K562 (cell line): ENCODE results near the gene CLPSL2. TPM values are rescaled to one million over a fixed set of nuclear protein-coding genes. Genes with fewer than 3 reads are reported as not detected.
A peak's percentile ranks its signal among the peaks of the same experiment; 100 is the strongest.

Source experiments
- CTCF ChIP-seq, 3 experiments: IDR thresholded peaks in 2 of 3; conservative IDR thresholded peaks in 1 of 3; 2 replicates each; pipeline ENCODE4 v1.5.1; 2011 to 2012; ENCODE audit warnings: low read length in 3 of 3, mild to moderate bottlenecking in 3 of 3, control low read depth in 2 of 3, improper control_type of control experiment in 1 of 3, inconsistent platforms in 1 of 3, low read depth in 1 of 3, mixed read lengths in 1 of 3, moderate library complexity in 1 of 3; ENCODE audit not compliant: insufficient read depth in 2 of 3
- E2F1 ChIP-seq: sonication (generic); formaldehyde crosslinking; IDR thresholded peaks from 2 replicates; pipeline ENCODE4 v1.8.1; 2023; ENCODE audit warnings: mild to moderate bottlenecking, missing genetic modification reagents, moderate library complexity
- HDAC8 ChIP-seq: fragments of 450-650 bp; IDR thresholded peaks from 2 replicates; pipeline ENCODE4 v1.6.1; 2016; ENCODE audit warnings: mild to moderate bottlenecking, missing genetic modification characterization, moderate library complexity, missing compliant biosample characterization
- HMG20A ChIP-seq: fragments of 450-650 bp; formaldehyde crosslinking; conservative IDR thresholded peaks from 2 replicates; pipeline ENCODE4 v1.4.0; 2020; ENCODE audit warnings: mild to moderate bottlenecking, mixed read lengths
- KLF10 ChIP-seq: fragments of 250-450 bp; sonication (Bioruptor Pico); IDR thresholded peaks from 2 replicates; pipeline ENCODE4 v1.6.1; 2021; ENCODE audit warnings: matching md5 sums
- MAFK ChIP-seq: IDR thresholded peaks from 2 replicates; pipeline ENCODE4 v1.6.1; 2011; ENCODE audit warnings: low read length, improper control_type of control experiment
- MAX ChIP-seq: sonication (generic); formaldehyde crosslinking; IDR thresholded peaks from 2 replicates; pipeline ENCODE4 v1.9.0; 2022; ENCODE audit warnings: mild to moderate bottlenecking, missing genetic modification reagents
- MCM3 ChIP-seq: fragments of 450-650 bp; IDR thresholded peaks from 2 replicates; pipeline ENCODE4 v1.6.1; 2016
- MYC ChIP-seq, 2 experiments: fragments of 250-450 bp in 1 of 2; sonication (Bioruptor Pico) in 1 of 2; IDR thresholded peaks; 2 replicates each; pipeline versions ENCODE4 v1.5.1 to v1.6.1; 2012 to 2021; ENCODE audit warnings: low read depth in 2 of 2, borderline replicate concordance in 1 of 2, improper control_type of control experiment in 1 of 2, low read length in 1 of 2, mild to moderate bottlenecking in 1 of 2, moderate library complexity in 1 of 2
- NUFIP1 ChIP-seq: fragments of 450-650 bp; IDR thresholded peaks from 2 replicates; pipeline ENCODE4 v1.6.1; 2018; ENCODE audit not compliant: partially characterized antibody
- POLR2G ChIP-seq: fragments of 200-400 bp; formaldehyde crosslinking; IDR thresholded peaks from 2 replicates; pipeline ENCODE4 v1.6.1; 2017; ENCODE audit warnings: low read depth, mild to moderate bottlenecking, antibody characterized with exemption, low read length, moderate library complexity
- POLR3G ChIP-seq: IDR thresholded peaks from 2 replicates; pipeline ENCODE4 v1.6.1; 2011; ENCODE audit not compliant: insufficient read length, insufficient replicate concordance; ENCODE audit errors: extremely low read depth
- PURB ChIP-seq: sonication (generic); formaldehyde crosslinking; IDR thresholded peaks from 2 replicates; pipeline ENCODE4 v1.9.0; 2021; ENCODE audit warnings: low read depth, mild to moderate bottlenecking, missing genetic modification reagents
- RBM15 ChIP-seq: fragments of 200-400 bp; formaldehyde crosslinking; IDR thresholded peaks from 2 replicates; pipeline ENCODE4 v1.6.1; 2018; ENCODE audit warnings: mild to moderate bottlenecking, low read length, moderate library complexity; ENCODE audit not compliant: insufficient read depth
- ZBED1 ChIP-seq: IDR thresholded peaks from 2 replicates; pipeline ENCODE4 v1.6.1; 2014
- ZHX1 ChIP-seq: fragments of 150-350 bp; conservative IDR thresholded peaks from 2 replicates; pipeline ENCODE4 v1.6.1; 2014; ENCODE audit warnings: low read length
- ZNF184 ChIP-seq: sonication (generic); formaldehyde crosslinking; IDR thresholded peaks from 2 replicates; pipeline ENCODE4 v1.5.0; 2020; ENCODE audit warnings: missing genetic modification reagents
- ZNF280B ChIP-seq: fragments of 250-450 bp; sonication (Bioruptor Pico); IDR thresholded peaks from 2 replicates; pipeline ENCODE4 v1.5.1; 2021; ENCODE audit warnings: mild to moderate bottlenecking
- ZNF436 ChIP-seq: fragments of 250-450, 450-650 bp; sonication (Bioruptor Pico); formaldehyde crosslinking; IDR thresholded peaks from 2 replicates; pipeline ENCODE4 v1.7.0; 2020; ENCODE audit warnings: mild to moderate bottlenecking
- polyA plus RNA-seq, 8 experiments: library from polyadenylated mRNA; depleted of rRNA in 4 of 8; stranded (reverse) in 5 of 8; unstranded in 3 of 8; fragments of >200 nt; fragmentation: Nextera tagmentation in 2 of 8; fragmentation: Illumina TruSeq in 1 of 8; extraction: Ambion mirVana in 2 of 8; extraction: Trizol in 1 of 8; gene quantifications; 2 replicates each; pipeline versions ENCODE4 v1.2.1 to v1.2.3, GENCODE V29; 2011 to 2014; ENCODE audit warnings: inconsistent platforms in 1 of 8, missing spikeins in 1 of 8
- total RNA-seq, 7 experiments: library from RNA; depleted of rRNA in 6 of 7; stranded (reverse); fragments of >200 nt in 6 of 7; fragmentation: Illumina TruSeq in 2 of 7; extraction: Trizol in 2 of 7; gene quantifications; 2 replicates each; pipeline versions ENCODE4 v1.2.1 to v1.2.3, GENCODE V29; 2011 to 2021; ENCODE audit warnings: low replicate concordance in 1 of 7

Gene CLPSL2
- total and polyA plus RNA-seq, 9 of the 15 experiments (the other 6 are each of a cell fraction or from before 2014, with no cell fraction given) = not detected

- TF ChIP-seq MAFK = peak; percentile 87
- TF ChIP-seq ZNF280B (CRISPR knock-in tag) = no peak
- no peak for TF ChIP-seq MCM3
- TF ChIP-seq HDAC8 (tag) = peak; percentile 50; the same call in 1 of the 2 replicates
- TF ChIP-seq KLF10 = no peak
- no peak for TF ChIP-seq ZHX1
- TF ChIP-seq MYC (IDR thresholded peaks at IDR 0.05; ENCODE audit: low read depth, low read length) = peak; percentile 96
- peak; percentile 89; the same call in 1 of the 2 replicates for TF ChIP-seq MYC (CRISPR knock-in tag; IDR thresholded peaks at IDR 0.05; ENCODE audit: borderline replicate concordance, low read depth)
- TF ChIP-seq POLR2G = peak; percentile 90
- no peak for TF ChIP-seq NUFIP1
- TF ChIP-seq PURB (CRISPR knock-in tag) = no peak
- TF ChIP-seq ZNF436 (CRISPR knock-in tag) = no peak
- TF ChIP-seq MAX (CRISPR knock-in tag) = peak; percentile 99
- no peak for TF ChIP-seq RBM15
- TF ChIP-seq CTCF (IDR thresholded peaks at IDR 0.05 in 2 of 3, conservative IDR thresholded peaks at IDR 0.05 in 1 of 3; ENCODE audit: insufficient read depth in 2 of 3, low read depth in 1 of 3, low read length in 3 of 3) = peak; percentile 19 to 26 (median 23); a peak in 3 of 6 replicates
- no peak for TF ChIP-seq ZNF184 (CRISPR knock-in tag)
- no peak for TF ChIP-seq HMG20A
- peak; percentile 65; the same call in 1 of the 2 replicates for TF ChIP-seq ZBED1
- peak; percentile 59; the same call in 1 of the 2 replicates for TF ChIP-seq E2F1 (CRISPR knock-in tag)
- no peak for TF ChIP-seq POLR3G
Measured at GRCh38 chr6:35727935-35728682, 48.3 kb upstream of the CLPSL2 start (continued).
